PFSK-1 (cell line): ENCODE results near the gene KDR.

Source experiments
- FOXP2 ChIP-seq: optimal IDR thresholded peaks from 2 replicates; pipeline ENCODE3; 2011; ENCODE audit warnings: borderline replicate concordance, control low read depth, inconsistent platforms; ENCODE audit not compliant: insufficient read depth; ENCODE audit errors: extremely low read length, extremely low read depth
- POLR2AphosphoS5 ChIP-seq: IDR thresholded peaks from 2 replicates; pipeline ENCODE4 v1.6.1; 2012; ENCODE audit warnings: low read depth, mild to moderate bottlenecking, control low read depth, low read length, moderate library complexity
- REST ChIP-seq, 2 experiments: IDR thresholded peaks; 2 replicates each; pipeline versions ENCODE4 v1.6.1 to v1.8.0; 2011 to 2012; ENCODE audit warnings: low read depth in 2 of 2, low read length in 2 of 2, control low read depth in 1 of 2, inconsistent platforms in 1 of 2, mild to moderate bottlenecking in 1 of 2, moderate library complexity in 1 of 2; ENCODE audit not compliant: insufficient read depth in 1 of 2
- SIN3A ChIP-seq: IDR thresholded peaks from 2 replicates; pipeline ENCODE4 v1.6.1; 2012; ENCODE audit warnings: mild to moderate bottlenecking, low read length, moderate library complexity, borderline replicate concordance; ENCODE audit not compliant: insufficient read depth
- TAF1 ChIP-seq: IDR thresholded peaks from 2 replicates; pipeline ENCODE4 v1.6.1; 2012; ENCODE audit warnings: low read length, control low read depth, borderline replicate concordance; ENCODE audit not compliant: insufficient read depth

GRCh38 chr4:55125087-55125721 is at the start of gene KDR:
- TF ChIP-seq POLR2AphosphoS5 (no peak), REST (IDR thresholded peaks at IDR 0.05; ENCODE audit: insufficient read depth in 1 of 2, low read depth in 2 of 2, low read length in 2 of 2) (no peak), SIN3A (no peak), TAF1 (no peak), FOXP2 (no peak)
